Right lobe of liver (tissue), 6 donors: ENCODE data around the gene TMEM232. TPM values are rescaled to one million over a fixed set of nuclear protein-coding genes. Genes with fewer than 3 reads are reported as not detected.

Experiments used
- ATAC-seq, 4 donors: fragments of 200-7000 bp; cut with Tn5 transposase; one replicate each; pipeline ENCODE4 v1.9.1; 2020; ENCODE audit warnings: mild to moderate bottlenecking in 4 of 4, moderate library complexity in 4 of 4
- DNase-seq, 3 donors: peaks; one replicate each; pipeline ENCODE4 v3.0.0-alpha.2; 2020
- H3K27ac ChIP-seq, 3 donors: fragments of 200-600 bp; one replicate each; pipeline ENCODE4 v1.8.0; 2022
- H3K27me3 ChIP-seq, 2 donors: fragments of 200-600 bp; one replicate each; pipeline ENCODE4 v1.8.0; 2022
- H3K36me3 ChIP-seq, 4 donors: fragments of 200-600 bp; sonication (generic) in 1 of 4; one replicate each; pipeline versions ENCODE4 v1.5.1 to v1.8.0; 2017 to 2022; ENCODE audit warnings: control low read depth in 1 of 4
- H3K4me1 ChIP-seq, 4 donors: fragments of 200-600 bp; sonication (generic) in 1 of 4; one replicate each; pipeline versions ENCODE4 v1.5.1 to v1.8.0; 2017 to 2022; ENCODE audit warnings: control low read depth in 1 of 4
- H3K4me3 ChIP-seq, 3 donors: fragments of 200-600 bp; one replicate each; pipeline ENCODE4 v1.8.0; 2022
- H3K9me3 ChIP-seq, 4 donors: fragments of 200-600 bp; sonication (generic) in 1 of 4; one replicate each; pipeline versions ENCODE4 v1.5.1 to v1.8.0; 2017 to 2022; ENCODE audit warnings: control low read depth in 1 of 4
- CTCF ChIP-seq, 4 donors: fragments of 200-600 bp in 3 of 4; fragments of 450-650 bp in 1 of 4; IDR thresholded peaks; one replicate each; pipeline versions ENCODE4 v1.5.1 to v1.8.0; 2016 to 2022; ENCODE audit warnings: antibody characterized with exemption in 4 of 4, mild to moderate bottlenecking in 2 of 4
- POLR2A ChIP-seq: fragments of 450-650 bp; IDR thresholded peaks from one replicate; pipeline ENCODE4 v1.6.1; 2017; ENCODE audit warnings: antibody characterized with exemption, mild to moderate bottlenecking
- WGBS: methylation state at CpG from one replicate; pipeline ENCODE4 v1.1.6; 2018; ENCODE audit warnings: low coverage, low lambda C conversion rate; ENCODE audit not compliant: insufficient coverage; ENCODE audit errors: missing lambda C conversion rate; 5-methylcytosine and 5-hydroxymethylcytosine counted together
- intact Hi-C, 2 donors: fragments of 100-400 bp; cut with DNase I; formaldehyde crosslinking; loops; one replicate each; pipeline versions ENCODE4 v1.11.2 to v1.14.1; 2022
- total RNA-seq, 6 experiments: library from RNA; depleted of rRNA in 2 of 6; stranded (reverse); fragments of >200 nt in 2 of 6; fragmentation: NEBNext Ultra II Directional in 3 of 6; extraction: Animal tissue kit (Norgen Biotek cat#: 25700) in 3 of 6; gene quantifications; one replicate each; pipeline versions ENCODE4 v1.1.0 to v1.2.4, GENCODE V29; 2016 to 2023
- donor health status: DM: no; HTN: yes; CAD: no.
- donor health status: DM: no; HTN: no; CAD: no.
- donor health status: DM: no; HTN: no; CAD: no.
- donor health status: DM: no; HTN: yes; CAD: no.
- donor health status: DM: no; HTN: yes; CAD: no.

Gene TMEM232
- total RNA-seq, 6 experiments from 2014 or later = 0.31 to 1.3 (median 0.68) TPM

GRCh38 chr5:110435207-110435606 is 291.3 kb downstream of the TMEM232 start:
- Histone ChIP-seq H3K27ac (no peak overlapping the region), H3K36me3 (no peaks in the 10 kb centered on the region), H3K4me3 (no peak overlapping the region), H3K27me3 (no peaks in the 10 kb centered on the region), H3K4me1 (no peaks in the 10 kb centered on the region), H3K9me3 (no peaks in the 10 kb centered on the region)
- ATAC-seq = no peak
- no peak for DNase-seq
- intact Hi-C loops = no loop called here
- TF ChIP-seq POLR2A (no peak), CTCF (IDR thresholded peaks at IDR 0.05) (no peak)
- 55% methylated on average over 2 of the region's 2 CpGs for WGBS

GRCh38 chr5:110431603-110432002 is 294.9 kb downstream of the TMEM232 start:
- H3K36me3 ChIP-seq = no peaks in the 10 kb centered on the region
- ATAC-seq (no peak), DNase-seq (no peak)
- intact Hi-C loops = no loop called here
- no peaks in the 10 kb centered on the region for H3K9me3 ChIP-seq
- H3K27me3 ChIP-seq = no peaks in the 10 kb centered on the region
- H3K27ac ChIP-seq = no peak overlapping the region
- TF ChIP-seq POLR2A (no peak), CTCF (IDR thresholded peaks at IDR 0.05) (no peak)
- H3K4me1 ChIP-seq = no peaks in the 10 kb centered on the region
- no peak overlapping the region for H3K4me3 ChIP-seq

GRCh38 chr5:110414360-110414759 is 312.1 kb downstream of the TMEM232 start:
- DNase-seq (no peak), ATAC-seq (peak in 1 of 4 donors; percentile 40)
- no peaks in the 10 kb centered on the region for H3K9me3 ChIP-seq
- no peaks in the 10 kb centered on the region for H3K4me1 ChIP-seq
- H3K27ac ChIP-seq = no peak overlapping the region
- no peaks in the 10 kb centered on the region for H3K27me3 ChIP-seq
- no peak overlapping the region for H3K4me3 ChIP-seq
- no peaks in the 10 kb centered on the region for H3K36me3 ChIP-seq
- intact Hi-C loops = no loop called here
- peak; percentile 39 to 61 (median 52) for TF ChIP-seq CTCF (IDR thresholded peaks at IDR 0.05)
- no peak for TF ChIP-seq POLR2A
- WGBS = 29% methylated on average over 2 of the region's 2 CpGs

DNA sequence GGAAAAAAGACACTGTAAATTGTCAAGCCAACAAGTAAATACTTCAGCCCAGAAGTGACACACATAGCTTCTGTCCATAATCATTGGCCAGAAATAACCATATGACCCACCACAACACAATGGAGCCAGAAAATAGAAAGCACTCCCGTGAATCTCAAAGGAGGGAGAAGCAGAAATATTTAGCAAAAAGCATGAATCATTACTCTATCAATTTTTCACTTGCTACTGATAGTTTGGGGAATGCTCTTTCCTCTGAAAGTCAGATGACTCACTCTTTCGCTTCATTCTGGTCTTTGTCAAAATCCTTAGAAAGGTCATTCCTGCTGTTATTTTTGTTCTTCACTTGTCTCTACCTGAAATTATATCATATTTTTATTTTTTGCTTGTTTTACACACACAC is 312.6 kb downstream of the TMEM232 start:
- H3K4me3 ChIP-seq = no peak overlapping the region
- intact Hi-C loops = no loop called here
- H3K4me1 ChIP-seq = no peaks in the 10 kb centered on the region
- H3K27me3 ChIP-seq = no peaks in the 10 kb centered on the region
- no peaks in the 10 kb centered on the region for H3K36me3 ChIP-seq
- DNase-seq = no peak
- WGBS = 79% methylated on average over 2 of the region's 2 CpGs
- TF ChIP-seq POLR2A (no peak), CTCF (IDR thresholded peaks at IDR 0.05) (no peak)
- ATAC-seq = no peak
- H3K27ac ChIP-seq = no peak overlapping the region
- H3K9me3 ChIP-seq = no peaks in the 10 kb centered on the region

GRCh38 chr5:110409571-110409970 is 316.9 kb downstream of the TMEM232 start:
- no peak for ATAC-seq
- intact Hi-C loops = no loop called here
- 65% methylated on average over 3 of the region's 3 CpGs for WGBS

More at GRCh38 chr5:110409571-110409970, 316.9 kb downstream of the TMEM232 start:
- TF ChIP-seq CTCF (IDR thresholded peaks at IDR 0.05) (no peak), POLR2A (no peak)
- no peak for DNase-seq
- Histone ChIP-seq H3K4me1 (no peaks in the 10 kb centered on the region), H3K36me3 (no peaks in the 10 kb centered on the region), H3K27ac (no peak overlapping the region), H3K9me3 (no peaks in the 10 kb centered on the region), H3K27me3 (no peaks in the 10 kb centered on the region), H3K4me3 (no peak overlapping the region)
